Measurements from ENCODE around the gene DLGAP3.
A peak's percentile ranks its signal among the peaks of the same experiment; 100 is the strongest.

Gene DLGAP3

DNA sequence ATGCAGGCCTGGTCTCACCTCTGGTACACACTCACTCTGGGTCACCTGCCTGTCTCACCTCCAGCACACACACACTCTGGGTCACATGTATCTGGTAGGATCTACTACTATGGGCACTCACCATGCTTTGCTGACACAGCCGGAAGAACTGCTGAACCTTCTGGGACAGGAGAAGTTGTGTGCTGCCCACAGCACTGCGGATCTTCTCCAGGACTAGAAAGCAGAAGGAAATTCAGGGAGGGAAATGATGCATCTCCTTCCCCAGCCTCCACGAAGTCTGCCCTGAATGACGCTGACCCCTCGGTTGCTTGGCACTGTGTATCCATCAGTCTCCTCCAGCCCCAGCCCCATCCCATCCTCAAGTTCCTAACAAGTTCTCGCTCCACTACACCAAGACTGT, 62.0 kb downstream of the DLGAP3 start:
- DNase-seq (ENCODE audit: low read depth, low spot score): no peak

- DNase-seq (ENCODE audit: low read depth, low spot score): no peak
Measured at GRCh38 chr1:34866762-34867109, 62.7 kb downstream of the DLGAP3 start.

GRCh38 chr1:34865981-34866761, 63.3 kb downstream of the DLGAP3 start:
- DNase-seq (ENCODE audit: low read depth, low spot score): peak; percentile 85

DNA sequence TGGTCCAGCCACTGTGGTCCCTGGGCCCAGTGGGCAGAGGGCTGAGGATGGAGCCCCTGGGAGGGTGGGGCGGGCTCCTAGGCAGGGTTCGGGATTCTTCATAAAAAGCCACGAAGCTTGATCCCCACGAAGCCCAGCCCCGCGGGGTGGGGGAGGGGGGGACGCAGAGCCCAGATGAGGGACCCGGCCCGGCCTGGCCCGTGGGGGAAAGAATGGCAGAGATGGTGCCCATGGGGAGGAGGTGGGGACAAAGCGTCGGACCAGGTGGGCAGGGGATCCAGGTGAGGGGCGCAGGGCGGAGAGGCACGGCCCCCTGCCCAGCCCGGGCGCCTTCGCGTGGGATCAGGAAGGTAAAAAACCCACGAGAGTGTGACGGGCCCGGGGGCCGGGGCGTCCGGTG, 63.9 kb downstream of the DLGAP3 start:
- no peak for DNase-seq (ENCODE audit: low read depth, low spot score)

- no peak for DNase-seq (ENCODE audit: low read depth, low spot score)
Measured at GRCh38 chr1:34864759-34865158, 64.7 kb downstream of the DLGAP3 start.

DNA sequence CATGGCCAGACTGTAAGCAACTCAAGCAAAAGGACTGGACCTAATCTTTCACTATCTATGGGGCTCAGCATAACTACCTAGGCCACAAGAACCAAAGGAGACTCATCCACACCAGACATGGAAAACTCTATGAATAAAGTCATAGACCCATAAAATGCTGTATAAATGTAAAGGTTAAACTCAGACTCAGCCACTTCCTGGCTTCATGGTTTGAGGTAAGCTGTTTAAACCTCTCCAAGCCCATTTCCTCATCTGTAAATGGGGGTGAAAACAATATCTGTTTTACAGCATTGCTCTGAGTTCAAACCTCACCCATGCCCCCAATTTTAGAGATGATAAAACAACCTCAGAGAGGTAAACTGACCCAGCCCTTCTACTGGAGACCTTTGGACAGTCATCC, 65.9 kb downstream of the DLGAP3 start:
- no peak for DNase-seq (ENCODE audit: low read depth, low spot score)

DNA sequence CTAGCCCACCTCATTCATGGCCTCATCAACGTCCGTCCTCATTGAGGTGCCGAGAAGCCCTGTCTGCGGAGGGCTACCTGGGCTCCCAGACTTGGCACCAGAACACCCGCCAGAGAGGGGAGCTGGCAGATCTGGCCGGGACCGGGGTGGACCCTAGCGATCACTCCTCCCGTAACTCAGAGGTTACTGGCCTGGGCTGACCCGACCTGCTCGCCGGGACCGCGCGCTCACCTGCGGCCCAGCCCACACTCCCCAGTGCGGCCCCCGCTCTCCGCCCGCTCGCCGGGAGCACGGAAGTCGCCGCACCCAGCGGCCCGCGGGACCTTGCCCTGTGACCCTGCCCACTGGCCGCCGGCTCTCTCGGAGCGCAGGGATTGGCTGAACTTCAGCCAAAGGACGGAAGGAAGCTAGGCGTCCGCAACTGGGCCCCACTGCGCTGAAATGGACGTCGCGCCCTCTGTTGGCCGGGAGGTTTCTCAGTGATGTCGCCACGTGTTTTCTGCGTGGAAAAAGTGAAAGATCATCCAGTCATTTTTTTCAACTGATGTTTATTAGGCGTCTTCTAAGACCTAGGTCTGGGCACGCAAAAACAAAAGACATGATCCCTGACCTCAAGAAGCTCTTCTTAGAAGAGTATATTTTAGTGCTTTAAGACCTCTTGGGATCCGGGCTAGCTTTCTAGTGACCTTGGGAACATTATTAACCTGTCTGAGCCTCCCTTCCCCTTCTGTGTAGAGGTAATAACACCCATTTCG, 69.8 kb downstream of the DLGAP3 start, which contains the start of gene SMIM12:
Gene SMIM12 (minus strand): TSS at position 304 of the 755 bp plus-strand sequence. CDS start 3,772 bp downstream, outside the sequence.
- DNase-seq (ENCODE audit: low read depth, low spot score): peak; percentile 79

- peak; percentile 4 for DNase-seq (ENCODE audit: low read depth, low spot score)
Measured at GRCh38 chr1:34858901-34859445, 70.5 kb downstream of the DLGAP3 start.

- no peak for DNase-seq (ENCODE audit: low read depth, low spot score)
Measured at GRCh38 chr1:34856697-34857096, 72.8 kb downstream of the DLGAP3 start.

- DNase-seq (ENCODE audit: low read depth, low spot score): peak; percentile 77
Measured at GRCh38 chr1:34852677-34853217, 76.7 kb downstream of the DLGAP3 start.

DNA sequence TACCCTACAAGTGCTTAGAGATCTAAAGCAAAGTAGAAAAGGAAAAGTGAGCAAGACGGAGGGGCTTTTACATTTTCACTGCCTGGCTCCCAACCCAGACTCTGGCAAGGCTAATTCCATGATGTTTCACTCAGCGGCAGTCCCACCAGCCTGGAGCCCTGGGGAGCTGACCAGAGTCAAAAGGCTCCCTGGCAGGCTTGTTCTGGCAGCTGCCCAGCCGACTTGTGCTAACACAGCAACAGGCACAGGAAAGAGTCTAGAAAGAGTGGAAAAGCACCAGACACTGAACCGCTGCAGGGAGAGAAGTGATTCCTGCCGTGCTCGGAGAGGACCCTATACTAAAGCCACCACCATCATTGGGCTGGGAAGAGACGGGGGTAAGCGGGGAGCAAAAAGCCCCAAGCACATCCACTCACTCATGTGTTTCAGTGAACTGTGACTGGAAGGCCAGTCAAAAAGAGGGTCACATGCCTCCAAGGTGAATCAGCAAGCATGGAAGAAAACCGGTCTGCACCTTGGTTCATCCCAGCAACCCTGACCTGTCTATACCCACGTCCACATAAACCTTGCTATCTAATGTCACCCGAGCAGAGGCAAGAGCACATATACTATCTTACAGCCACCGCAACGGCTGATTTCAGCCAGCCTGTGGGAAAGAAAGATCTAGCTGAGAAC, 77.9 kb downstream of the DLGAP3 start:
- no peak for DNase-seq (ENCODE audit: low read depth, low spot score)

- DNase-seq (ENCODE audit: low read depth, low spot score): no peak
Measured at GRCh38 chr1:34850382-34850781, 79.1 kb downstream of the DLGAP3 start.

DNA sequence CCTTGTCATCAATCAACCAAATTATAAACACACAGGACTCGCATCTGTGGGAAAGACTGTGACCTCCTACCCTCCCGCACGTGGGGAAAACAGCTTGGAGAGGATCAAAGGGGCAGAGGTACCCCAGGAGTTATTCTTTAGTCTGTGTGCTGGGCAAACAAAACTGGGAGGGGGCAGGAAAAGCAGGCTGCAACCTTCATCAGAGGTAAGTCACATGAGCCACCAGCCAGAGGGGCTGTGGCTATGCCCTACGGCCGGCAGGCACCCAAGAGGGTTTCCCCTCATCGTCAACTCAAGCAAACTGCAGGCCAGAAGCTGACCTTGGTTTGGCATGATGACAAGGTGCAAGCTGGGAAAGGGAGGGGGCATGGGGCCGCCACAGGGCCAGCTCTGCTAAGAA, 82.4 kb downstream of the DLGAP3 start:
- no peak for DNase-seq (ENCODE audit: low read depth, low spot score)

- no peak for DNase-seq (ENCODE audit: low read depth, low spot score)
Measured at GRCh38 chr1:34846265-34846664, 83.2 kb downstream of the DLGAP3 start.

DNA sequence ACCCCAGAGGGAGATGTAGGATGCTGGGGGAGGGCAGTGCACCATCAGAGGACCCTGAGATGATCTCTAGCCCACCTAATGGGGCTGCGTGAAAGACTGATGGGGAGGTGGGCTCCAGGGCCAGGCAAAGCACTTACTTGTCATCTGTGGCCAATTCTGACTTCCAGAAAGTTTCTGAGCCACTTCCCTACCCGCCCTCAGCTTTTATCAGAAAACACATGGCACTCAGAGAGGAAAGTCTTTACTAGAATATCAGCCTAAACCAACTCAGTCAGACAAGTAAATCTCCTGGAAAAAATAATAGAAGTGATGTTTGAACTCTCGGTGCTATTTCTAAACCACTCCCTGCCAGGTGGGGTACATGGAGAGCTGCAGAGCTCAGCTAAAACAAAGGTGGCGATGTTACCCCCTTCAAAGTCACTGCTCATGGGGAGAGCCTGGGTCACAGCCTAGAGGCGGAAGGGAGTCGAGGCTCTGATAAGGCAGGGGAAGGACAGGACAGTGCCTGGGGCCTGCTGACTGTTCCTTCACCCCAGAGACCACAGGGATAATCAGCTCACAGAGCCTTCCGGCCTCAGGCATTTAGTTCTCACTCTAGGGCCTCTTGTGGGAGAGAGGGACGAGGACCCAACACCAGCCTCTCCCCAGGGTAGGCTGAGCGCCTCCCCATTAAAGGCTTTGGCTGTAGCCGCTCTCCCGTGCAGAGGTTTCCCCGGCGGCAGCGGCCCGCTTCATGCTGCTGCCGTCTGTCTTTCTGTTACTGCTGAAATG, 84.1 kb downstream of the DLGAP3 start:
- DNase-seq (ENCODE audit: low read depth, low spot score): no peak

- no peak for DNase-seq (ENCODE audit: low read depth, low spot score)
Measured at GRCh38 chr1:34844252-34844634, 85.2 kb downstream of the DLGAP3 start.

DNA sequence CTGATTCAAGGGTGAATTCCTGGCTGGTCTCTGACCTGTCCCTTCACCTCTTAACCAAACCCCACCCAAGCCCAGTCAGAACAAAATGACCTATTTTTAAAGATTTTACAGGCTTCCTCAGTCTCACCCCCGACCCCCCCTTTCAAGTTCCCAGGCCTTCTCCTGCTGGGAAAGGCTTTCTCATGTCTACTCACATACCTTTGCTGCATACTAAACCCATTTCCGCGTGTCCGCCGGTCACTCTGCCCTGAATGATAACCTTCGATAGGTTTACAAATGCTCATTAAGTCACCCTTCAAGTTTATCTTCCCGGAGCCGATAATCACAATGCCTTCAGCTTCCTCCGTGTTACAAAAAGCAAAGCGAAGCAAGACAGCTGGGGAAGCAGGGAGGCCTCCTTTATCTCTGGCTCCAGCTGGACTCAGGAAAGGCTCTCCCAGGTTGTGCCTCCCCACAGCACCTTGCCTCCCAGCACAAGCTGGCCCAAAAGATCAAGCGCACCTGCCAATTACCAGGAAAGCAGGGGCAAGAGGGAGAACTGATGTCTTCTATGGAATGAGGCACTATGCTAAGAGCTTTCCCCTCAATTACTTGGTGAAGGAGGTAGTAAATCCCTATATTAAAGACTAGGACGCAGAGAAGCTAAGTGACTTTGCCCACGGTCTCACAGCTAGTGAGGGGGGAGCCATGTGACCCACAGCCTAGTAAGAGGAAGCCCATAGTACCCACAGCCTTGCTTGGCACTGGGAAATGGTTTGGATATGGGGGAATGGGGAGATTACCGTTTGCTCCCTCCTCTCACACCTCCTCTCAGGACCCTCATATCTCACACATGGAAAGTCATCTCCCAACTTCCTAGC, 85.8 kb downstream of the DLGAP3 start:
- DNase-seq (ENCODE audit: low read depth, low spot score): no peak

GRCh38 chr1:34842952-34843371, 86.5 kb downstream of the DLGAP3 start:
- no peak for DNase-seq (ENCODE audit: low read depth, low spot score)

GRCh38 chr1:34842073-34842472, 87.4 kb downstream of the DLGAP3 start:
- no peak for DNase-seq (ENCODE audit: low read depth, low spot score)

- no peak for DNase-seq (ENCODE audit: low read depth, low spot score)
Measured at GRCh38 chr1:34840426-34840825, 89.0 kb downstream of the DLGAP3 start.

Data from activated CD4-positive, CD25-positive, alpha-beta regulatory T cell treated with anti-CD3 and anti-CD28 coated beads, Interleukin-2, amount 50 U/mL, for 16 hours (primary cell).